ENCODE results near the gene SLX9.
A peak's percentile ranks its signal among the peaks of the same experiment; 100 is the strongest.

The SLX9 gene

GRCh38 chr21:44949161-44949778 is 9.4 kb downstream of the SLX9 start:
- DNase-seq, result no peak

GRCh38 chr21:44949779-44950198 is 10.0 kb downstream of the SLX9 start:
- DNase-seq, result peak; percentile 49

- no peak for DNase-seq
Observed at GRCh38 chr21:44950351-44950750, 10.5 kb downstream of the SLX9 start.

- DNase-seq, result no peak
Observed at GRCh38 chr21:44951186-44951915, 11.5 kb downstream of the SLX9 start.

- DNase-seq, result no peak
Observed at GRCh38 chr21:44952116-44952928, 12.5 kb downstream of the SLX9 start.

- no peak for DNase-seq
Observed at GRCh38 chr21:44952929-44953627, 13.2 kb downstream of the SLX9 start.

- DNase-seq, result no peak
Observed at GRCh38 chr21:44953628-44954021, 13.8 kb downstream of the SLX9 start.

- DNase-seq, result no peak
Observed at GRCh38 chr21:44954281-44954771, 14.5 kb downstream of the SLX9 start.

GRCh38 chr21:44955141-44955797 is 15.4 kb downstream of the SLX9 start:
- no peak for DNase-seq

GRCh38 chr21:44955798-44956175 is 16.0 kb downstream of the SLX9 start:
- no peak for DNase-seq

GRCh38 chr21:44956356-44957046 is 16.7 kb downstream of the SLX9 start:
- DNase-seq, result no peak

GRCh38 chr21:44957047-44957831 is 17.4 kb downstream of the SLX9 start:
- no peak for DNase-seq

- no peak for DNase-seq
Observed at GRCh38 chr21:44957901-44958451, 18.1 kb downstream of the SLX9 start.

- DNase-seq, result peak; percentile 86
Observed at GRCh38 chr21:44958471-44959191, 18.8 kb downstream of the SLX9 start.

GRCh38 chr21:44959376-44960091 is 19.7 kb downstream of the SLX9 start:
- no peak for DNase-seq

GRCh38 chr21:44960141-44961092 is 20.6 kb downstream of the SLX9 start:
- no peak for DNase-seq

GRCh38 chr21:44962403-44962966 is 22.7 kb downstream of the SLX9 start:
- DNase-seq, result peak; percentile 95

GRCh38 chr21:44964381-44964780 is 24.6 kb downstream of the SLX9 start:
- DNase-seq, result no peak

All from NCI-H226 (cell line).